DMS53 (cell line): ENCODE measurements around the gene KANSL1L.

Source experiments
- DNase-seq: peaks from one replicate; lab custom pipeline; 2025; lab: John Stamatoyannopoulos, UW

The KANSL1L gene

DNA sequence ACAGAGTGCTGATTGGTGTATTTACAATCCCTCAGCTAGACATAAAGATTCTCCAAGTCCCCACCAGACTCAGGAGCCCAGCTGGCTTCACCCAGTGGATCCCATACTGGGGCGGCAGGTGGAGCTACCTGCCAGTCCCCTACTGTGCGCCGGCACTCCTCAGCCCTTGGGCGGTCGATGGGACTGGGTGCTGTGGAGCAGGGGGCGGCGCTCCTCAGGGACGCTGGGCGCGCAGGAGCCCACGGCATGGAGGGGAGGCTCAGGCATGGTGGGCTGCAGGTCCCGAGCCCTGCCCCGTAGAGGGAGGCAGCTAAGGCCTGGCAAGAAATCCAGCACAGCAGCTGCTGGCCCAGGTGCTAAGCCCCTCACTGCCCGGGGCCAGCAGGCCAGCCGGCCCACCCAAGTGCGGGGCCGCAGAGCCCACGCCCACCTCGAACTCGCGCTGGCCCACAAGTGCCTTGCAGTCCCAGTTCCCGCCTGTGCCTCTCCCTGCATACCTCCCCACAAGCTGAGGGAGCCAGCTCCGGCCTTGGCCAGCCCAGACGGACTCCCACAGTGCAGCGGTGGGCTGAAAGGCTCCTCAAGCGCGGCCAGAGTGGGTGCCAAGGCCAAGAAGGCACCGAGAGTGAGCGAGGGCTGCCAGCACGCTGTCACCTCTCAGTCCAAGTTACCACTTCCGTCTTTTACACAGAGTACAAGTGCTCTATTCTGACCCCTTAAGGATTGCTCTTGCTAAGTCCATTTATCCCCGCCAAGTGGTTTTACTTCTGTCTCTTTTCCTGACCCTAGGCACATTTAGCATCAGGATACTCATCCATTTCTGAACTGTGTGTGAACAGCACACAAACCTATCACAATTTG is 170.5 kb downstream of the KANSL1L start:
- DNase-seq: no peak

GRCh38 chr2:209998596-209998995 is 172.6 kb downstream of the KANSL1L start:
- DNase-seq: no peak

GRCh38 chr2:209993968-209994367 is 177.2 kb downstream of the KANSL1L start:
- DNase-seq: no peak

- no peak for DNase-seq
Observed at GRCh38 chr2:209990838-209991237, 180.4 kb downstream of the KANSL1L start.

DNA sequence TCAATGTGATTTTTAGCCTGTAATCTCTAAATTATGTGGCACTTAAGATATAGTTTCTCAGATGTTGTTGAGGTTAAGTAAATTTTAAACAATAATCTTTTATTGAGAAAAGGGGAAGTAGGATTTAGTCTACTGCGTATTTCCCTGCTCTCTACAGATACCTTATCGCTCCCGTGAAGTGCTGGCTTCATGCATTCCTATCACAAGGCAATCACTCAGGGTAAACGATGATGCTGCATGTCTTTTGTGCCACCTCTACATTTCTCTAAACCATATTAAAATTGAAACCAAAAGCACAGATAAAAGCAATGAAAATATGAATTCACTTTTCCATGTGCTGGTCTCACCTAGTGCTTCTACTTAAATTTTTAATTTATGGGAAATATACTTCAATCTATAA is 183.2 kb downstream of the KANSL1L start:
- no peak for DNase-seq

DNA sequence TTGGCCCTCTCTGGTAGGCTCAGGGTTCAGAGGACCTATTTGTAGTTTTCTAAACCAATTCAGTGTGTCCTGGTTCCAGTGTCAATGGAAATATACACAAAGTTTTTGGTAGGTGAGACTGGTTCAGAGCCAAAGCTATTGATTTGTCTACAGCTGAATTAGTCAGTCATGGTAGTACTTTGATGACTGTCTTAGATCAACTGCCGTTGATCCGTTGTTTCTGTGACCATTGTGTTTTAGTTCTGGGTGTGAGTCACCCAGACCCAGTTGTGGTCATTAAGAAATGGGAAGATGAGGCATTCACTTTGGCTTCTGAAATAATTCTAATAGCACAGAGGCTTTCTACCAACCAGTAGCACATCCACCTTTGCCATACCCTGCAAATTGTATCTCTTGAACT is 184.8 kb downstream of the KANSL1L start:
- no peak for DNase-seq

DNA sequence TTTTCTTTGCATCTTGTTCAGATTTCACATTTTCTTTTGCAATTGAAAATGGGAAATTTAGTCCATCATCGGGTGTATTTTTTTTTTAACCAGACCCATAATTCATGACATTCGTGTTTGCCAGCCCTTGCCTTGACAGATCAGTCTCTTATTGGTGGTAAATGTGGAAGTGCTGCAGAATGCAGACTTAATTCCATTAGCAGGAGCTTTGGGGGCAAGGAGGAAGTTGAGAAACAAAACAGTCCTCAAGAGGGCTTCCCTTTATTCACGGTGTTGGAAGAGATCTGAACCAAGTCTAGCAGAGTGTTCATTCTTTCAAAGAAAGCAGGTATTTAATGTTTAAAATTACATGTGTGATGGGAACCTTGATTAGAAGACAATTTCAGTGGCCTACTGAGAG is 185.3 kb downstream of the KANSL1L start:
- DNase-seq: no peak

- DNase-seq: no peak
Observed at GRCh38 chr2:209984291-209984690, 186.9 kb downstream of the KANSL1L start.

GRCh38 chr2:209977386-209978239 is 193.6 kb downstream of the KANSL1L start:
- DNase-seq: peak; percentile 61

DNA sequence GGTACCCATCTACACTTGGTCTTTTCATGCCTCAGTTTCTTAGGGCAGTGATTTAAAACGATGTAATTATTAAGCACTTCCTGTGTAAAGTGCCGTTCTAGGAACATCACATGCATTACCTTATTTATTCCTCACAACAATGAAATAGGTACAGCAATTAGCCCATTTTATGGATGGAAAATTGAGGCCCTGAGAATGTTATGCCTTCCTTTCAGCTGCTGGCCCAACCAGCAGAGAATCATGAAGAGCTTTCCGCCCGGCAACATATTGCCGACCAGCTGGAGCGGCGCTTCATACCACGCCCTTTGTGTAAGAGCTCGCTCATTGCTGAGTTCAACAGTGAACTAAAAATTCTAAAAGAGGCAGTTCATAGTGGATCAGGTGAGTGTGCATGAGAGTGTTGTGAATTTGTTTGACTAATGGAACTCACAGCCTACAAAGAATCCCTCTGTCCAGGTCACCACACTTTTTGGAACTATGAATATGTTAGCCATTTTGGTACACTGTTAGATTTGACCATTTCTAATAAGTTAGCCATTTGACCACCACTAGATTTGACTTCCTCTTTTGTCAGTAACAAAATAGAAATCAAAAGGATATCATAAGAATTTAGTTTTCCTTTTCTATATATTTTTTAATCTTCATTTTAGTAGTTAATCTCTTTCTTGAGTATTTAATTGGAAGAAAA is 194.4 kb downstream of the KANSL1L start:
- DNase-seq: no peak

GRCh38 chr2:209974576-209974975 is 196.6 kb downstream of the KANSL1L start:
- no peak for DNase-seq

DNA sequence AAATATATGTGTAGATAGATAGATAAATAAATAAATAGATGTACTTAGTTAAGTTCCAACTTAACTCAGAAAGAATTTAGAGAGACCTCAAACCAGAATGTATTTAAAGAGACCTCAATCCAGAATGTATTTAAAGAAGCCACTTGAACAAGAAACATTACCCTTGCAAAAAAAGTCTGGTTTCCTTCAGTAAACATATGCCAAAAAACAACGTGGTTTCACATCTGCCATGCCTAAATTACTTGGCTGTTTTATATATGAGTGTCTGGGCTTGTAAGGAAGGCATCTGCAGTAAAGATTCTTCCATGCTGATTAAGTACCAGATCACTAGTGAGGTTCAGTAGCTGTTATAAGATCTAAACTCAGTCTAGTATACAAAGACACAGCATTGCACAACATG is 197.9 kb downstream of the KANSL1L start:
- DNase-seq: no peak
